ENCODE measurements around the gene ASTN2. TPM values are rescaled to one million over a fixed set of nuclear protein-coding genes. Genes with fewer than 3 reads are reported as not detected.
"Not testable (repeated sequence)": the region's sequence is repeated elsewhere in the genome, so short reads cannot be mapped to it uniquely, and the experiment has no call there.

Gene ASTN2
- total RNA-seq, 1 donor from 2014 or later = 2.3 TPM

DNA sequence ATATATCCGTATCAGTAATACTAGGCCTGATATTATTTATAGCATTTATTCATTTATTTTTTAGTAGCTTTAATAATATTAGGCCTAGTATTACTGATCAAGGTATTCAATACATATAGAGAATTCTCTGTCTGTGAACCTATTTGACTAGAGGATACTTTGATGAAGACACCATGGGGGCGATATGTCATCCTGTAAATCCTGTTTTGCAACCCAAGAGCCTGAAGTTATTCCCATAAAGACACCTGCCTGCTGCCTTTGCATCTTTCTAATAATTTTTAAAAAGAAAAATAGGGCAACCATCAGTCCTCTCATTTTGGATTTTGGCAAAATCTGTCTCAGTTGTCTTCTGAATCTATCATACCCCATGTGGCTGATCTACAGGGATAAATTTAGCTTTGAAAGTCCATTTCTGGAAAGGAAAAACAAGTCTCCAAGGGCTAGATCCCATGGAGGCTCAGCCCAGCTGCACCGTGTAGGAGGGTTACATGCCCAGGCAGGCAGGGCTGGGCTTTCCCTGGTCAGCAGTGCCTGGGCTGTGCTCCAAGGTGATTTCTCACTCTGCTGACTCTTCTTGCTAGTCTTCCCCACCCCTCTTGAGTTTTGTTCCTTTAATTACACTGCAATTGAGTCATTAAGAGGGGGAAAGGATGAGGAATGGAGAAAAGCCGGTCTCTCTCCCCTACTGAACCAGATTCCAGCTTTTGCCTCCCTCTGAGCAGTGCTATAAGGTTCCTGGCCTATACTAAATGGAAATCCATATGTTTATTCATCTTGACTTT, 558.8 kb downstream of the ASTN2 start:
- TF ChIP-seq, protein P1, sequence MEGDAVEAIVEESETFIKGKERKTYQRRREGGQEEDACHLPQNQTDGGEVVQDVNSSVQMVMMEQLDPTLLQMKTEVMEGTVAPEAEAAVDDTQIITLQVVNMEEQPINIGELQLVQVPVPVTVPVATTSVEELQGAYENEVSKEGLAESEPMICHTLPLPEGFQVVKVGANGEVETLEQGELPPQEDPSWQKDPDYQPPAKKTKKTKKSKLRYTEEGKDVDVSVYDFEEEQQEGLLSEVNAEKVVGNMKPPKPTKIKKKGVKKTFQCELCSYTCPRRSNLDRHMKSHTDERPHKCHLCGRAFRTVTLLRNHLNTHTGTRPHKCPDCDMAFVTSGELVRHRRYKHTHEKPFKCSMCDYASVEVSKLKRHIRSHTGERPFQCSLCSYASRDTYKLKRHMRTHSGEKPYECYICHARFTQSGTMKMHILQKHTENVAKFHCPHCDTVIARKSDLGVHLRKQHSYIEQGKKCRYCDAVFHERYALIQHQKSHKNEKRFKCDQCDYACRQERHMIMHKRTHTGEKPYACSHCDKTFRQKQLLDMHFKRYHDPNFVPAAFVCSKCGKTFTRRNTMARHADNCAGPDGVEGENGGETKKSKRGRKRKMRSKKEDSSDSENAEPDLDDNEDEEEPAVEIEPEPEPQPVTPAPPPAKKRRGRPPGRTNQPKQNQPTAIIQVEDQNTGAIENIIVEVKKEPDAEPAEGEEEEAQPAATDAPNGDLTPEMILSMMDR (IDR thresholded peaks at IDR 0.05) = no peak
- Histone ChIP-seq H3K36me3 (no peaks in the 10 kb centered on the region), H3K27ac (no peak overlapping the region), H3K9me3 (no peaks in the 10 kb centered on the region), H3K4me3 (no peak overlapping the region), H3K27me3 (no peaks in the 10 kb centered on the region), H3K4me1 (no peaks in the 10 kb centered on the region)
- intact Hi-C loops (cut with DNase I) = loop anchor here (10.0 kb wide), 1 partner anchor 121 kb away; no protein-coding TSS in a partner anchor
- DNase-seq (ENCODE audit: low spot score in 2 of 2) = no peak

- intact Hi-C loops (cut with DNase I) = loop anchor here (10.0 kb wide), 1 partner anchor 115 kb away; no protein-coding TSS in a partner anchor
- Histone ChIP-seq H3K27ac (no peak overlapping the region), H3K9me3 (no peaks in the 10 kb centered on the region), H3K4me1 (no peaks in the 10 kb centered on the region), H3K36me3 (no peaks in the 10 kb centered on the region), H3K4me3 (no peak overlapping the region), H3K27me3 (no peaks in the 10 kb centered on the region)
- DNase-seq (ENCODE audit: low spot score in 2 of 2) = no peak
- TF ChIP-seq, protein P1 (IDR thresholded peaks at IDR 0.05) = no peak
These were observed 565.1 kb downstream of the ASTN2 start for GRCh38 chr9:116849721-116850120.

DNA sequence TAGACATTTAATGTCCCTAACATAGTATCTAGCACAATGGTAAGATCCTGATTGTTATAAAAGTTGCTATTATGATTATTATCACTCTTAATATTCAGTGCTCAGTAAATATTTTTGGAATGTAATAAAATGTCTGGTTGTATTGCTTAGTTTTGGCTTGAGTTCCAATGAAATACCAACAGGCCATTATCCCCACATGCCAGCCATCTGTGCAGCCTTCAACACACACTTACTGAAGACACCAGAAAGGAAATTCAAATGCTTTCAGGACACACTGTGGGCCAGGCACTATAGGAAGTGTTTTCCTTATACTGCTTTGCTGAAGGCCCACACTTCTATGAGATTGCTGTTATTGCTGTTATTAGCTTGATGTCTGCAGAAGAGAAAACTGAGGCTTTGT, 570.2 kb downstream of the ASTN2 start:
- no peak for DNase-seq (ENCODE audit: low spot score in 2 of 2)
- H3K36me3 ChIP-seq = no peaks in the 10 kb centered on the region
- no peaks in the 10 kb centered on the region for H3K9me3 ChIP-seq
- H3K4me3 ChIP-seq = no peak overlapping the region
- no peak overlapping the region for H3K27ac ChIP-seq
- H3K4me1 ChIP-seq = no peaks in the 10 kb centered on the region
- H3K27me3 ChIP-seq = no peaks in the 10 kb centered on the region
- intact Hi-C loops (cut with DNase I) = no loop called here
- TF ChIP-seq, protein P1 (IDR thresholded peaks at IDR 0.05) = no peak

DNA sequence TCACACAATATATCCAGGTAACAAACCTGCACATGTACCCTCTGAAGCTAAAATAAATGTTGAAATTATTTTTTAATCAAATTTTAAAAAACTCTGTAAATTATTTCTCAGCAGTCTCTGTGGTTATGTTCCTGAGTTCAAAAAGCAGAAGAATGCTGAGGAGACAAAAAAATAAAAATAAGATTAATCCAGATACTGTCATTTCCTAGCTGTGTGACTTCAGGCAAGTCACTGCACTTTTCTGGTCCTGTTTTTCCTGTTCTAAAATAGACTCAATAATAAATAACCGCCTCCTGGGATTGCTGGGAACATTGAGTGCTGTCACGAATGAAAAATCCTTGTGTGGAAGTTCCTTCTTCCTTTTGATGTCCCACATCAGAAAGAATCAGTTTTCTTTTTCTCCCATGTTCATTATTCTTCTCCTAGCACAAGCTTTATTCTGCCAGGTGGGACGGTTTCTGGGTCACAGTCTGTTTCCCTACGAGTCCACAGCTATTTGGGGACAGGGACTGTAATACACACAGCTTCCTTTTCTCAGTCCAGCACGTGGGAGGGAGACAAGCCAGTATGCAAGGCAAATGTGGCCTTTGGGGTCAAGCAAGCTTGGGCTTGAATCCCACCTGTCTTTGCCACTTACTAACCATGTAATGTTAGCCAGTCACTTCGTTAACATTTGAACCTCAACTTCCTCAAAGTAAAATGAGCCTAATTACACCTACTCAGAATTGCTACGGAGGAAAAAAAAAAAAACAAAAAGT, 570.8 kb downstream of the ASTN2 start:
- DNase-seq (ENCODE audit: low spot score in 2 of 2) = no peak
- Histone ChIP-seq H3K9me3 (no peaks in the 10 kb centered on the region), H3K27me3 (no peaks in the 10 kb centered on the region), H3K27ac (no peak overlapping the region), H3K4me1 (no peaks in the 10 kb centered on the region), H3K36me3 (no peaks in the 10 kb centered on the region), H3K4me3 (no peak overlapping the region)
- intact Hi-C loops (cut with DNase I) = no loop called here
- TF ChIP-seq, protein P1 (IDR thresholded peaks at IDR 0.05) = no peak

DNA sequence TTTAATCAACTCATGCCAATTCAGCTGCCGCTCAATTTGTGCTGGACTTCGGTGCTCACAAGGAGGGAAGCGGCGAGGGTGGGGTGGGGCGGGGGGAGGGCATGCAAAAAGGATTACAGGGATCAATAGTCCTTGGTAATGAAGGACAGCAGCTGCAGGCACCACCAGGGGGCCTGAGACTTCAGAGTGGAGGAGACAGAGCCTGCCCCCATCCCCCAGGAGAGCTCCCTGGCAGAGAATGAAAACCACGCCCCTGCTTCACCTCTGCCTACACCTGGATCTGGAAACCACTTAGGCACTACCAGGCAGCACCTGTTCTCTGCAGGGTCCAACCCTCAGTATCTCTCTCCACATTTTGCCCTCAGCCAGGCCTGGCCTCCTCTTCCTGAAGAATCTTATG, 572.2 kb downstream of the ASTN2 start:
- H3K4me1 ChIP-seq = no peaks in the 10 kb centered on the region
- DNase-seq (ENCODE audit: low spot score in 2 of 2) = no peak
- no peaks in the 10 kb centered on the region for H3K27me3 ChIP-seq
- intact Hi-C loops (cut with DNase I) = no loop called here
- TF ChIP-seq, protein P1 (IDR thresholded peaks at IDR 0.05) = no peak
- H3K4me3 ChIP-seq = no peak overlapping the region
- no peaks in the 10 kb centered on the region for H3K36me3 ChIP-seq
- no peak overlapping the region for H3K27ac ChIP-seq
- H3K9me3 ChIP-seq = no peaks in the 10 kb centered on the region

- DNase-seq (ENCODE audit: low spot score in 2 of 2); H3K4me1 ChIP-seq; H3K9me3 ChIP-seq; H3K27me3 ChIP-seq; H3K36me3 ChIP-seq; H3K27ac ChIP-seq; intact Hi-C loops (cut with DNase I); H3K4me3 ChIP-seq: not testable (repeated sequence)
These were observed 576.4 kb downstream of the ASTN2 start for GRCh38 chr9:116838468-116838867.

Measured in ascending aorta (tissue), 2 donors.